ENCODE results near the gene HLA-DPB1.
A peak's percentile ranks its signal among the peaks of the same experiment; 100 is the strongest.

HLA-DPB1 gene

DNA sequence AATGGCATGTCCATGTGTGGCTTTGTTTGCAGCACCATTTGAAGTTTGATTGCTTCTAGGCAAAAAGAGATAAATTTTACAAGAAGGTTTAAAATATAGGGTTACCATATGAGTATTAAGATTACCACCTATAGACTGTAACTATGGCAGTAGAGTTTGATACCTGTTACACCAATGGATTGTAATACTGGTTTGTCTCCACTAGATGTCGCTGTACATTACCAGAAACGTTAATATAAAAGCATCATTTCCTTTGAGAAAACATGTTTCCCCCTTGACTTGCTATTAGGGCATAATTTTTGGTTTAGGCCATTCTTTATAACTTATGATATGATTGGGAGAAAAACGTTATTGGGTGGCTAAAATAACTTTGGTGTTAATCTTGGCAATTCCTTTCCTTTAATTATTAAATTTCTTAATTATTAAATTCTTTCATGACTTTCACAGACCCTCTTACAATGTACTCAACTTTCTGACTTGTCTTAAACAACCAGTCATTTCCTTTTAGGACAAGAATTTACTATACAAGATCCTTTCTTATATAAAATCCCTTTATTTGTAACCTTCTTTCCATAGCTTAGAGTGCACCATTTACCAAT, 42.8 kb downstream of the HLA-DPB1 start:
- no peaks in the 10 kb centered on the region for H3K79me2 ChIP-seq (ENCODE audit: low read length)
- peaks cover 20% of the 10 kb centered on the region for H3K4me1 ChIP-seq (ENCODE audit: low read length)
- H3K36me3 ChIP-seq (replicated peaks; ENCODE audit: low read depth, low read length) = no peaks in the 10 kb centered on the region
- no peak overlapping the region for H3K4me3 ChIP-seq (ENCODE audit: low read length)
- H3K9ac ChIP-seq (ENCODE audit: low read length) = no peak overlapping the region
- H2AFZ ChIP-seq (ENCODE audit: low read depth, low read length) = no peak overlapping the region
- no peak overlapping the region for H3K27ac ChIP-seq (ENCODE audit: low read length)
- H4K20me1 ChIP-seq (ENCODE audit: insufficient read depth, low read length) = no peaks in the 10 kb centered on the region
- no peak overlapping the region for H3K4me2 ChIP-seq (ENCODE audit: low read length)
- H3K27me3 ChIP-seq (ENCODE audit: low read depth, low read length) = 0 out of 2 replicates have a peak, but pooled peaks cover under 1% of the 10 kb centered on the region
- no peak for TF ChIP-seq EZH2phosphoT487 (IDR thresholded peaks at IDR 0.05; ENCODE audit: low read depth)
- TF ChIP-seq, protein P1, sequence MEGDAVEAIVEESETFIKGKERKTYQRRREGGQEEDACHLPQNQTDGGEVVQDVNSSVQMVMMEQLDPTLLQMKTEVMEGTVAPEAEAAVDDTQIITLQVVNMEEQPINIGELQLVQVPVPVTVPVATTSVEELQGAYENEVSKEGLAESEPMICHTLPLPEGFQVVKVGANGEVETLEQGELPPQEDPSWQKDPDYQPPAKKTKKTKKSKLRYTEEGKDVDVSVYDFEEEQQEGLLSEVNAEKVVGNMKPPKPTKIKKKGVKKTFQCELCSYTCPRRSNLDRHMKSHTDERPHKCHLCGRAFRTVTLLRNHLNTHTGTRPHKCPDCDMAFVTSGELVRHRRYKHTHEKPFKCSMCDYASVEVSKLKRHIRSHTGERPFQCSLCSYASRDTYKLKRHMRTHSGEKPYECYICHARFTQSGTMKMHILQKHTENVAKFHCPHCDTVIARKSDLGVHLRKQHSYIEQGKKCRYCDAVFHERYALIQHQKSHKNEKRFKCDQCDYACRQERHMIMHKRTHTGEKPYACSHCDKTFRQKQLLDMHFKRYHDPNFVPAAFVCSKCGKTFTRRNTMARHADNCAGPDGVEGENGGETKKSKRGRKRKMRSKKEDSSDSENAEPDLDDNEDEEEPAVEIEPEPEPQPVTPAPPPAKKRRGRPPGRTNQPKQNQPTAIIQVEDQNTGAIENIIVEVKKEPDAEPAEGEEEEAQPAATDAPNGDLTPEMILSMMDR (IDR thresholded peaks at IDR 0.05; ENCODE audit: low read depth, low read length) = peak; percentile 60
- no peaks in the 10 kb centered on the region for H3K9me3 ChIP-seq (ENCODE audit: insufficient read depth, low read length)

DNA sequence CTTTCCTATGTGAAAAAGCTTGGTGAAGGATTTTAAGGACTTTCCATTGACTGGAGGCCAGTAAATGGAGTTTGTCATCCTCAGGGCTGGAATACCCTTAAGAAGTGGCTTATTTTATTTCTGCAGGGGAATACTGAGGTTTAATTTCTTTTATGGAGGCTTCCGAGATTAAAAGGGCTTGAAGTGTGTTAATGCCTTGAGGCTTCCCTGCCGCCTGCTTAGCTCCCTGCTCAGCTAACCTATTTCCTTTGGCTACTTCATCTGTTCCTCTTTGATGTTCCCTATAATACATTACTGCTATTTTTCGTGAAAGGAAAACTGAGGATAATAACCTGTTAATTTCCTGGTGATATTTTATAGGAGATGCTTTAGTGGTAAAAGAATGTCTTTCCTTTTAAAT, 44.2 kb downstream of the HLA-DPB1 start:
- Histone ChIP-seq H3K4me2 (ENCODE audit: low read length) (no peak overlapping the region), H3K4me3 (ENCODE audit: low read length) (no peak overlapping the region), H3K9ac (ENCODE audit: low read length) (no peak overlapping the region)

DNA sequence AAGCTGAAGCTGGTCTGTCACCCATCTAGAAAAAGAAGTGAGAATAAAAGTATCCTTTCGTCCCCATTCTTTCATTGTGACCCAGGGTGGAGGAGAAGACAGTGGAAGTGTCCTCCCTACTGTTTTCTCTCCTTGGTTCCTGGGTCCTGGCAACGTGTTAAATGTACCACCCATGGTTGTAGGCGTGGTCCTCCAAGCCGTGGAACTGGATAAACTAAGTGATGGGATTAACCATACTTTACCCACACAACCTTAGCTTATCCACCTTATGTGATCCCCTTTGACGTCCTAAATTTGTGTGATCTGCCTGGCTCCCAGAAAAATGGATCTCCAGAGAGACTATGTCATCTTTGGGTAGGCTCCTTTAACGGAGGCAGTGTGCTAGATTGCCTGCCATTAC, 47.4 kb downstream of the HLA-DPB1 start:
- Histone ChIP-seq H3K4me3 (ENCODE audit: low read length) (no peak overlapping the region), H4K20me1 (ENCODE audit: insufficient read depth, low read length) (no peaks in the 10 kb centered on the region), H3K27ac (ENCODE audit: low read length) (no peak overlapping the region), H3K4me2 (ENCODE audit: low read length) (no peak overlapping the region), H3K27me3 (ENCODE audit: low read depth, low read length) (no peaks in the 10 kb centered on the region; the same call in 1 of the 2 replicates), H3K9me3 (ENCODE audit: insufficient read depth, low read length) (no peaks in the 10 kb centered on the region), H3K9ac (ENCODE audit: low read length) (no peak overlapping the region), H3K79me2 (ENCODE audit: low read length) (no peaks in the 10 kb centered on the region), H2AFZ (ENCODE audit: low read depth, low read length) (no peak overlapping the region), H3K4me1 (ENCODE audit: low read length) (no peaks in the 10 kb centered on the region), H3K36me3 (replicated peaks; ENCODE audit: low read depth, low read length) (no peaks in the 10 kb centered on the region)
- no peak for TF ChIP-seq EZH2phosphoT487 (IDR thresholded peaks at IDR 0.05; ENCODE audit: low read depth)
- TF ChIP-seq, protein P1 (IDR thresholded peaks at IDR 0.05; ENCODE audit: low read depth, low read length) = no peak

More for the DNA sequence above, 44.2 kb downstream of the HLA-DPB1 start:
- no peaks in the 10 kb centered on the region for H4K20me1 ChIP-seq (ENCODE audit: insufficient read depth, low read length)
- H3K4me1 ChIP-seq (ENCODE audit: low read length) = peaks cover 7% of the 10 kb centered on the region
- H3K27ac ChIP-seq (ENCODE audit: low read length) = no peak overlapping the region
- H3K9me3 ChIP-seq (ENCODE audit: insufficient read depth, low read length) = no peaks in the 10 kb centered on the region
- H3K36me3 ChIP-seq (replicated peaks; ENCODE audit: low read depth, low read length) = no peaks in the 10 kb centered on the region
- H3K27me3 ChIP-seq (ENCODE audit: low read depth, low read length) = no peaks in the 10 kb centered on the region
- no peak overlapping the region for H2AFZ ChIP-seq (ENCODE audit: low read depth, low read length)
- no peaks in the 10 kb centered on the region for H3K79me2 ChIP-seq (ENCODE audit: low read length)
- no peak for TF ChIP-seq EZH2phosphoT487 (IDR thresholded peaks at IDR 0.05; ENCODE audit: low read depth)
- TF ChIP-seq, protein P1 (IDR thresholded peaks at IDR 0.05; ENCODE audit: low read depth, low read length) = no peak

DNA sequence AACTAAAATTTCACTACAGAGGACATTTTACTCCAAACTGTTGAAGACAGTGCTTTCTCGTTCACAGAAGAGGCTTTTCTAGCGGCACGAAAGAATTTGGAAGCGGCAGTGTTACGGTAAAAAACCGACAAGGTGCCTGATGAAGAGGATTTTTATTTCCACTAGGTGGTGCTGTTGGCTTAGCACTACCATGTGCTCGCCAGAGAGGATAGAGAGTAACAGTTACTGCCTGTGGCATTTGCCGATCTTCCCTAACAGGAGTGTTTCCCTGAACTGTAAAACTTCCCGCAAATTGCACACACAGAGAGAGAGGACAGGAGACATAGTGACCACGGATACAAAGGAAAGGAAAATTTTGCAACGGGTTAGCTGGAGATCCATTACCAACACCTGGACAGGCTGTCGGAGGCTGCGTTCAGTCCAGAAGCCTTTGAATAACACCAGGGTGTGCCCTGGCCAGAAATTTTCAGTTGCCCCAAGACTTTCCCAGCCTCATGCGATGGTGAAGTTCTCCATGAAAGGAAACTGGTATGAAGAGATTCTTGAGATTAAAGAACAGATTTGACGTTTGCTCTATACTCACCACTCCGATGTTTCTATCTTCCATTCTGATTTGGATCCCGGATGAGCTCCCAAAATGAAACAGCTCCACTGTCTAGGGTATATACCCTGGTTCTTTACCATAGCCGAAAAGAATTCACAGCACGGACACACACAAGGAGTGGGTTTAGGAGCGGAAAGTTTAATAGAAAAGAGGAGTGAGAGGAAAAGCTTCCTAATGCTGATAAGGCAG, 48.1 kb downstream of the HLA-DPB1 start:
- no peaks in the 10 kb centered on the region for H3K79me2 ChIP-seq (ENCODE audit: low read length)
- no peak overlapping the region for H3K4me2 ChIP-seq (ENCODE audit: low read length)
- H3K27me3 ChIP-seq (ENCODE audit: low read depth, low read length) = no peaks in the 10 kb centered on the region; the same call in 1 of the 2 replicates
- H3K4me1 ChIP-seq (ENCODE audit: low read length) = no peaks in the 10 kb centered on the region
- H3K9me3 ChIP-seq (ENCODE audit: insufficient read depth, low read length) = no peaks in the 10 kb centered on the region
- no peak overlapping the region for H3K4me3 ChIP-seq (ENCODE audit: low read length)
- no peak overlapping the region; the same call in 1 of the 2 replicates for H2AFZ ChIP-seq (ENCODE audit: low read depth, low read length)
- H4K20me1 ChIP-seq (ENCODE audit: insufficient read depth, low read length) = no peaks in the 10 kb centered on the region
- H3K27ac ChIP-seq (ENCODE audit: low read length) = no peak overlapping the region
- no peak for TF ChIP-seq EZH2phosphoT487 (IDR thresholded peaks at IDR 0.05; ENCODE audit: low read depth)
- TF ChIP-seq, protein P1 (IDR thresholded peaks at IDR 0.05; ENCODE audit: low read depth, low read length) = peak; percentile 67
- H3K36me3 ChIP-seq (replicated peaks; ENCODE audit: low read depth, low read length) = no peaks in the 10 kb centered on the region
- no peak overlapping the region for H3K9ac ChIP-seq (ENCODE audit: low read length)

Measured in OCI-LY3 (cell line).